HepG2 (cell line): ENCODE measurements around the gene ANKRD52. TPM values are rescaled to one million over a fixed set of nuclear protein-coding genes. Genes with fewer than 3 reads are reported as not detected.

ENCODE experiments used
- ARNT ChIP-seq: fragments of 450-650 bp; IDR thresholded peaks from 2 replicates; pipeline ENCODE4 v1.6.1; 2017
- ATRX ChIP-seq: sonication (generic); formaldehyde crosslinking; IDR thresholded peaks from 2 replicates; pipeline ENCODE4 v1.4.0; 2020; ENCODE audit warnings: missing genetic modification reagents, borderline replicate concordance
- CCAR2 ChIP-seq: fragments of 200-400 bp; formaldehyde crosslinking; optimal IDR thresholded peaks from 2 replicates; pipeline ENCODE3; 2018; ENCODE audit warnings: low read depth, mild to moderate bottlenecking, low read length, moderate library complexity
- EP300 ChIP-seq, 3 experiments: sonication (generic) in 1 of 3; formaldehyde crosslinking in 1 of 3; IDR thresholded peaks; 2 replicates each; pipeline versions ENCODE4 v1.5.1 to v1.6.1; 2011 to 2020; ENCODE audit warnings: low read depth in 2 of 3, low read length in 2 of 3, borderline replicate concordance in 1 of 3, improper control_type of control experiment in 1 of 3, mild to moderate bottlenecking in 1 of 3, missing genetic modification reagents in 1 of 3, moderate library complexity in 1 of 3
- FOXP1 ChIP-seq, 2 experiments: fragments of 450-650 bp in 1 of 2; IDR thresholded peaks; 2 replicates each; pipeline ENCODE4 v1.6.1; 2017 to 2018; ENCODE audit warnings: antibody characterized with exemption in 1 of 2
- HOXA5 ChIP-seq: sonication (generic); formaldehyde crosslinking; IDR thresholded peaks from 2 replicates; pipeline ENCODE4 v1.4.0; 2020; ENCODE audit warnings: missing genetic modification reagents
- MZF1 ChIP-seq: sonication (generic); formaldehyde crosslinking; IDR thresholded peaks from 2 replicates; pipeline ENCODE4 v1.8.1; 2023; ENCODE audit warnings: mild to moderate bottlenecking, missing genetic modification reagents, borderline replicate concordance
- PAX8 ChIP-seq: sonication (generic); formaldehyde crosslinking; IDR thresholded peaks from 2 replicates; pipeline ENCODE4 v1.8.0; 2022; ENCODE audit warnings: mild to moderate bottlenecking, missing genetic modification reagents, borderline replicate concordance
- SP1 ChIP-seq, 2 experiments: fragments of 450-650 bp in 1 of 2; sonication (generic) in 1 of 2; formaldehyde crosslinking in 1 of 2; IDR thresholded peaks; 2 replicates each; pipeline versions ENCODE4 v1.4.0 to v1.6.1; 2016 to 2020; ENCODE audit warnings: missing genetic modification reagents in 1 of 2
- STAG1 ChIP-seq: sonication (generic); formaldehyde crosslinking; IDR thresholded peaks from 2 replicates; pipeline ENCODE4 v1.4.0; 2020; ENCODE audit warnings: missing genetic modification reagents
- TFDP2 ChIP-seq: sonication (generic); formaldehyde crosslinking; IDR thresholded peaks from 2 replicates; pipeline ENCODE4 v1.4.0; 2020; ENCODE audit warnings: missing genetic modification reagents
- TMF1 ChIP-seq: sonication (generic); formaldehyde crosslinking; IDR thresholded peaks from 2 replicates; pipeline ENCODE4 v1.8.1; 2022; ENCODE audit warnings: low read depth, missing genetic modification reagents
- ZBTB14 ChIP-seq: sonication (generic); formaldehyde crosslinking; IDR thresholded peaks from 2 replicates; pipeline ENCODE4 v1.4.0; 2020; ENCODE audit warnings: missing genetic modification reagents
- ZFX ChIP-seq: sonication (generic); formaldehyde crosslinking; IDR thresholded peaks from 2 replicates; pipeline ENCODE4 v1.4.0; 2020; ENCODE audit warnings: mild to moderate bottlenecking, low read depth, missing genetic modification reagents, moderate library complexity
- ZNF567 ChIP-seq: sonication (generic); formaldehyde crosslinking; IDR thresholded peaks from 2 replicates; pipeline ENCODE4 v1.8.1; 2023; ENCODE audit warnings: mild to moderate bottlenecking, missing genetic modification reagents, borderline replicate concordance
- ZNF614 ChIP-seq: IDR thresholded peaks from 2 replicates; pipeline ENCODE4 v1.6.1; 2018; ENCODE audit warnings: missing biosample characterization, missing genetic modification reagents, inconsistent platforms, borderline replicate concordance
- ZNF710 ChIP-seq: sonication (generic); formaldehyde crosslinking; IDR thresholded peaks from 2 replicates; pipeline ENCODE4 v1.5.0; 2020; ENCODE audit warnings: mild to moderate bottlenecking, missing genetic modification reagents, borderline replicate concordance
- ZNF713 ChIP-seq: sonication (generic); formaldehyde crosslinking; IDR thresholded peaks from 2 replicates; pipeline ENCODE4 v1.4.0; 2020; ENCODE audit warnings: mild to moderate bottlenecking, missing genetic modification reagents
- ZNF781 ChIP-seq: sonication (generic); formaldehyde crosslinking; IDR thresholded peaks from 2 replicates; pipeline ENCODE4 v1.5.1; 2020; ENCODE audit warnings: borderline replicate concordance, mild to moderate bottlenecking, missing genetic modification reagents; ENCODE audit errors: not compliant biosample characterization
- polyA plus RNA-seq, 8 experiments: library from polyadenylated mRNA; depleted of rRNA in 3 of 8; stranded (reverse) in 7 of 8; unstranded in 1 of 8; fragments of >200 nt; fragmentation: Illumina TruSeq in 4 of 8; extraction: Trizol in 4 of 8; gene quantifications; 2 replicates each; pipeline versions ENCODE4 v1.2.1 to v1.2.3, GENCODE V29; 2011 to 2016; ENCODE audit warnings: low read depth in 4 of 8, missing spikeins in 1 of 8, mixed read lengths in 1 of 8; ENCODE audit not compliant: insufficient read depth in 1 of 8
- total RNA-seq, 5 experiments: library from RNA; depleted of rRNA; stranded (reverse); fragments of >200 nt; fragmentation: Illumina TruSeq; extraction: Trizol; gene quantifications; 2 replicates each; pipeline ENCODE4 v1.2.3, GENCODE V29; 2016; ENCODE audit warnings: low read depth in 1 of 5
- TF ChIP-seq, protein P1 (sequence below): sonication (generic); formaldehyde crosslinking; IDR thresholded peaks from 2 replicates; pipeline ENCODE4 v1.9.0; 2021; ENCODE audit warnings: missing genetic modification reagents, borderline replicate concordance
- TF ChIP-seq, protein P2 (sequence below): sonication (generic); formaldehyde crosslinking; IDR thresholded peaks from 2 replicates; pipeline ENCODE4 v1.8.1; 2023; ENCODE audit warnings: mild to moderate bottlenecking, inconsistent platforms, moderate library complexity, missing genetic modification reagents, borderline replicate concordance

The ANKRD52 gene
- total and polyA plus RNA-seq, 2 of the 13 experiments (the other 11 are each of a cell fraction or from before 2014, with no cell fraction given): 7.8 to 9.2 TPM

- TF ChIP-seq ZNF713 (CRISPR knock-in tag): peak; percentile 85; the same call in 1 of the 2 replicates
- TF ChIP-seq HOXA5: no peak
- no peak for TF ChIP-seq MZF1 (CRISPR knock-in tag)
- TF ChIP-seq PAX8 (CRISPR knock-in tag): no peak
- TF ChIP-seq ARNT: no peak
- TF ChIP-seq SP1 (IDR thresholded peaks at IDR 0.05): no peak
- TF ChIP-seq SP1 (CRISPR knock-in tag; IDR thresholded peaks at IDR 0.05): peak; percentile 30; the same call in 1 of the 2 replicates
- TF ChIP-seq ZNF614 (CRISPR knock-in tag): peak; percentile 24; the same call in 1 of the 2 replicates
- TF ChIP-seq, protein P1, sequence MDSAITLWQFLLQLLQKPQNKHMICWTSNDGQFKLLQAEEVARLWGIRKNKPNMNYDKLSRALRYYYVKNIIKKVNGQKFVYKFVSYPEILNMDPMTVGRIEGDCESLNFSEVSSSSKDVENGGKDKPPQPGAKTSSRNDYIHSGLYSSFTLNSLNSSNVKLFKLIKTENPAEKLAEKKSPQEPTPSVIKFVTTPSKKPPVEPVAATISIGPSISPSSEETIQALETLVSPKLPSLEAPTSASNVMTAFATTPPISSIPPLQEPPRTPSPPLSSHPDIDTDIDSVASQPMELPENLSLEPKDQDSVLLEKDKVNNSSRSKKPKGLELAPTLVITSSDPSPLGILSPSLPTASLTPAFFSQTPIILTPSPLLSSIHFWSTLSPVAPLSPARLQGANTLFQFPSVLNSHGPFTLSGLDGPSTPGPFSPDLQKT: no peak
- TF ChIP-seq ZFX (CRISPR knock-in tag): peak; percentile 93
- peak; percentile 74 for TF ChIP-seq TFDP2
- TF ChIP-seq EP300 (IDR thresholded peaks at IDR 0.05; ENCODE audit: low read depth in 2 of 2, low read length in 2 of 2): no peak
- peak; percentile 45; the same call in 1 of the 2 replicates for TF ChIP-seq EP300 (CRISPR knock-in tag; IDR thresholded peaks at IDR 0.05; ENCODE audit: borderline replicate concordance)
- no peak for TF ChIP-seq ZNF567
- peak; percentile 67; the same call in 1 of the 2 replicates for TF ChIP-seq TMF1 (CRISPR knock-in tag)
- TF ChIP-seq FOXP1 (IDR thresholded peaks at IDR 0.05): no peak
- TF ChIP-seq FOXP1 (CRISPR knock-in tag; IDR thresholded peaks at IDR 0.05): no peak
- TF ChIP-seq STAG1 (CRISPR knock-in tag): peak; percentile 47
- TF ChIP-seq ZBTB14 (CRISPR knock-in tag): peak; percentile 95
- no peak for TF ChIP-seq CCAR2
- TF ChIP-seq, protein P2, sequence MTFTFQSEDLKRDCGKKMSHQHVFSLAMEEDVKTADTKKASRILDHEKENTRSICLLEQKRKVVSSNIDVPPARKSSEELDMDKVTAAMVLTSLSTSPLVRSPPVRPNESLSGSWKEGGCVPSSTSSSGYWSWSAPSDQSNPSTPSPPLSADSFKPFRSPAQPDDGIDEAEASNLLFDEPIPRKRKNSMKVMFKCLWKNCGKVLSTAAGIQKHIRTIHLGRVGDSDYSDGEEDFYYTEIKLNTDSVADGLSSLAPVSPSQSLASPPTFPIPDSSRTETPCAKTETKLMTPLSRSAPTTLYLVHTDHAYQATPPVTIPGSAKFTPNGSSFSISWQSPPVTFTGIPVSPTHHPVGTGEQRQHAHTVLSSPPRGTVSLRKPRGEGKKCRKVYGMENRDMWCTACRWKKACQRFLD (CRISPR knock-in tag): no peak
- no peak for TF ChIP-seq ATRX (CRISPR knock-in tag)
- no peak for TF ChIP-seq ZNF710 (CRISPR knock-in tag)
- TF ChIP-seq ZNF781 (CRISPR knock-in tag): no peak
Observed at GRCh38 chr12:56266693-56267442, 8.7 kb upstream of the ANKRD52 start, which contains the start of gene COQ10A (continued).
